ENCODE measurements around the gene CFAP100.

CFAP100 gene

DNA sequence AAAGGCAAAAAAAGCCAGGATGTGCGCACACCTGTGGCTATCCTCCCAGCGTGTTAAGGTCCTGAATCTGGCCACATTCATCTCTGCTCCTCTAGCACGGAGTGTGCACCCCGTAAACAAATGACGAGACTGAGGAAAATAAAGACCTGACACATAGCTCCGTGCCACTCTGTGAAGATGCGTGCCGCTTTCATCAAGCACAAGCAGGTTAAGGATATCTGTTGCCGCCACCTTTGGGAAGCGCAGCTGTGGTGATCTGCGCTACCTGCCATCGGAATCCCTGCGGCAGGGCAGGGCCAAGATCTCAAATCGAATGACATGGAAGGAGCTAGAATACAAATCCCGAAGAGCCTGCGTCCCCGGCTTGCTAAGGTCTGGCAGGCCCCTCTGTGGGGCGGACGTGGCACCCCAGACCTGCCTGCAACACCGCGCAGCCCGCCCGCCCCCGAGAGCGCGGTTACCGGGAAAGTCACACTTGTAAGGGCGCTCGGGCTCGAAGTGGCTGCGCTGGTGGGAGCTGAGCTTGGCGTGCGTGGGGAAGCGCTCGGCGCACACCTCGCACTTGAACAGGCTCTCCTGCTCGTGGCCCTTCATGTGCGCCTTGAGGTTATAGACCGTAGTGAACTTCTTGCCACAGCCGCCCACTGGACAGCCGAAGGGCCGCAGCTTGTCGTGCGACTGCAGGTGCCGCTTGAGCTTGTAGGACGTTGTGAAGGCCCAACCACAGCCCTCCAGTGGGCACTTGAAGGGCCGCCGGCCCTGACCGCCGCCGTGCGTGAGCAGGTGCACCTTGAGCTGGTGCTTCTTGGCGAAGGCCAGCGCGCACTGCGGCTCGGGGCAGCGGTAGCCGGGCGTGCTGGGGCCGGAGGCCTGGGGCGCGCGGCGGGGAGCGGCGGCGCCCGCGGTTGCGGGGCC is 80.0 kb downstream of the CFAP100 start:
- peak overlapping the region; percentile 99 for H3K4me2 ChIP-seq (ENCODE audit: low read depth, low read length)
- H3K36me3 ChIP-seq (replicated peaks; ENCODE audit: insufficient read depth, low read length): peaks cover 9% of the 10 kb centered on the region; the same call in 1 of the 2 replicates
- H3K27me3 ChIP-seq (replicated peaks; ENCODE audit: insufficient read depth, low read length): no peaks in the 10 kb centered on the region
- H3F3A ChIP-seq (ENCODE audit: insufficient read depth, low read length): peaks cover 4% of the 10 kb centered on the region; the same call in 1 of the 2 replicates
- H3K79me2 ChIP-seq (ENCODE audit: low read length): peaks cover 53% of the 10 kb centered on the region
- H3K4me1 ChIP-seq (ENCODE audit: low read length): peaks cover 18% of the 10 kb centered on the region
- peak overlapping the region; percentile 56; the same call in 1 of the 2 replicates for H3K9ac ChIP-seq (ENCODE audit: low read length)
- H3K9me2 ChIP-seq (replicated peaks; ENCODE audit: insufficient read depth, low read length): no peaks in the 10 kb centered on the region
- TF ChIP-seq CTCF (IDR thresholded peaks at IDR 0.05; ENCODE audit: low read length): no peak; the same call in 1 of the 2 replicates
- no peak for TF ChIP-seq EZH2phosphoT487 (IDR thresholded peaks at IDR 0.05; ENCODE audit: low read length)
- no peak for TF ChIP-seq EZH2 (optimal IDR thresholded peaks at IDR 0.05; ENCODE audit: low read depth, low read length)
- no peaks in the 10 kb centered on the region for H3K9me3 ChIP-seq (replicated peaks; ENCODE audit: insufficient read depth, low read length)
- H2AFZ ChIP-seq (ENCODE audit: low read length): no peak overlapping the region
- peak; percentile 69 for DNase-seq
- peak overlapping the region; percentile 32; the same call in 1 of the 2 replicates for H3K27ac ChIP-seq (ENCODE audit: low read length)
- peak overlapping the region; percentile 78 for H3K4me3 ChIP-seq (ENCODE audit: low read length)
- 0 out of 2 replicates have a peak, but pooled peaks cover 5% of the 10 kb centered on the region for H4K20me1 ChIP-seq (ENCODE audit: insufficient read depth, low read length)

GRCh38 chr3:126475413-126476114 is 80.9 kb downstream of the CFAP100 start, which contains the start of gene ZXDC:
TSS of gene ZXDC (minus strand) at chr3:126475891. CDS start at chr3:126475865, 26 bp downstream.
- H3F3A ChIP-seq (ENCODE audit: insufficient read depth, low read length): peaks cover 4% of the 10 kb centered on the region; the same call in 1 of the 2 replicates
- H3K79me2 ChIP-seq (ENCODE audit: low read length): peaks cover 45% of the 10 kb centered on the region
- H2AFZ ChIP-seq (ENCODE audit: low read length): peak within 1 kb of the TSS; percentile 100
- H3K9me3 ChIP-seq (replicated peaks; ENCODE audit: insufficient read depth, low read length): no peaks in the 10 kb centered on the region
- H3K4me3 ChIP-seq (ENCODE audit: low read length): peak within 1 kb of the TSS; percentile 80
- 0 out of 2 replicates have a peak, but pooled peaks cover 5% of the 10 kb centered on the region for H4K20me1 ChIP-seq (ENCODE audit: insufficient read depth, low read length)
- H3K9me2 ChIP-seq (replicated peaks; ENCODE audit: insufficient read depth, low read length): no peaks in the 10 kb centered on the region
- H3K27ac ChIP-seq (ENCODE audit: low read length): peak within 1 kb of the TSS; percentile 34; the same call in 1 of the 2 replicates
- peak; percentile 97 for DNase-seq
- H3K4me1 ChIP-seq (ENCODE audit: low read length): peaks cover 18% of the 10 kb centered on the region
- peak within 1 kb of the TSS; percentile 99 for H3K4me2 ChIP-seq (ENCODE audit: low read depth, low read length)
- TF ChIP-seq EZH2phosphoT487 (IDR thresholded peaks at IDR 0.05; ENCODE audit: low read length): no peak
- TF ChIP-seq EZH2 (optimal IDR thresholded peaks at IDR 0.05; ENCODE audit: low read depth, low read length): no peak
- TF ChIP-seq CTCF (IDR thresholded peaks at IDR 0.05; ENCODE audit: low read length): peak; percentile 30
- H3K27me3 ChIP-seq (replicated peaks; ENCODE audit: insufficient read depth, low read length): no peaks in the 10 kb centered on the region
- H3K9ac ChIP-seq (ENCODE audit: low read length): peak within 1 kb of the TSS; percentile 59
- peaks cover 6% of the 10 kb centered on the region; the same call in 1 of the 2 replicates for H3K36me3 ChIP-seq (replicated peaks; ENCODE audit: insufficient read depth, low read length)

DNA sequence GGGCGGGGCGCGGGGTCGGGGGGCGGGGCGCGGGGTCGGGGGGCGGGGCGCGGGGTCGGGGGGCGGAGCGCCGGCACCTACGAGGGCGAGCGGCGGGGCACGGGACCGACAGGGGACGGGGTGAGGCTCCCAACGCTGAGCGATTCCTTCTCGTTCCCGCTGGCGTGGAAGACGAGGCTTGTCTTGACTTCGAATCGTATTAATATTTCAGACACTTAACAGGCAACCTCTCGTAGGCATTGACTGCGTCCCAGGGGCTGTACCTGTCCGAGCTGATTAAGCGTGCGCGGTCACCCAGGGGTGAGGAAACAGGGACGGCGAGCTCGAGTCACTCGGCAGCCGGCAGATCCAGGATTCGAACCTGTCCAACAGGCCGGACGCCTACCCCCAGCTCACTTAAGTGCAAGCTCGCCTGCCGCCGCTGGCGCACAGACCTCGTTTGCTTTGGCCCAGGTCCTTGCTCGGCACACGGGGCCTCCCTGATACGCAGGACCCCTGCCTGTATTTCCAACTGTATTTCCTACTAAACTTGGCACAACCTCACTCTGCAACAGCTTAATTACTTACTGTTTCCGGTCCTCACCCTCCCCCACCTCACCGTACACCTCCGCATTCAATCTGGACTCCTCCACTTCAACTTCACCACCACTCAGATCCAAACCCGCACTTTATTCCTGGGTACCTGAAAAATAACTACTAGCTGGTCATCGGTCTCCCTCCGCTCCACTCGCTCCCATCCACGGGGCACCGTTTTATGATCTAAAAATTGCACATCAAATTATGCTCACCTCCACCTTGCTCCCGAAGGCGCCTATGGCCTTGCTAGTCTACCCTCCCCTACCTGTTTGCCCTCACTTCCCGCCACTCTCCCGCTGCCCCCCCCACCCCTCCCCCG is 81.7 kb downstream of the CFAP100 start:
- DNase-seq: no peak
- Histone ChIP-seq H3K9me3 (replicated peaks; ENCODE audit: insufficient read depth, low read length) (no peaks in the 10 kb centered on the region), H3K4me2 (ENCODE audit: low read depth, low read length) (peak overlapping the region; percentile 95), H3K4me3 (ENCODE audit: low read length) (peak overlapping the region; percentile 80), H3K27me3 (replicated peaks; ENCODE audit: insufficient read depth, low read length) (no peaks in the 10 kb centered on the region), H3K9ac (ENCODE audit: low read length) (peak overlapping the region; percentile 59), H3K4me1 (ENCODE audit: low read length) (peaks cover 18% of the 10 kb centered on the region), H3K27ac (ENCODE audit: low read length) (no peak overlapping the region), H3F3A (ENCODE audit: insufficient read depth, low read length) (peaks cover 4% of the 10 kb centered on the region; the same call in 1 of the 2 replicates), H3K36me3 (replicated peaks; ENCODE audit: insufficient read depth, low read length) (no peaks in the 10 kb centered on the region; the same call in 1 of the 2 replicates), H3K79me2 (ENCODE audit: low read length) (peaks cover 36% of the 10 kb centered on the region), H2AFZ (ENCODE audit: low read length) (peak overlapping the region; percentile 100), H3K9me2 (replicated peaks; ENCODE audit: insufficient read depth, low read length) (no peaks in the 10 kb centered on the region), H4K20me1 (ENCODE audit: insufficient read depth, low read length) (0 out of 2 replicates have a peak, but pooled peaks cover 5% of the 10 kb centered on the region)
- TF ChIP-seq EZH2 (optimal IDR thresholded peaks at IDR 0.05; ENCODE audit: low read depth, low read length) (no peak), CTCF (IDR thresholded peaks at IDR 0.05; ENCODE audit: low read length) (no peak), EZH2phosphoT487 (IDR thresholded peaks at IDR 0.05; ENCODE audit: low read length) (no peak)

Measured in MM.1S (cell line).